Measurements from ENCODE around the gene SCFD2.

SCFD2 gene

DNA sequence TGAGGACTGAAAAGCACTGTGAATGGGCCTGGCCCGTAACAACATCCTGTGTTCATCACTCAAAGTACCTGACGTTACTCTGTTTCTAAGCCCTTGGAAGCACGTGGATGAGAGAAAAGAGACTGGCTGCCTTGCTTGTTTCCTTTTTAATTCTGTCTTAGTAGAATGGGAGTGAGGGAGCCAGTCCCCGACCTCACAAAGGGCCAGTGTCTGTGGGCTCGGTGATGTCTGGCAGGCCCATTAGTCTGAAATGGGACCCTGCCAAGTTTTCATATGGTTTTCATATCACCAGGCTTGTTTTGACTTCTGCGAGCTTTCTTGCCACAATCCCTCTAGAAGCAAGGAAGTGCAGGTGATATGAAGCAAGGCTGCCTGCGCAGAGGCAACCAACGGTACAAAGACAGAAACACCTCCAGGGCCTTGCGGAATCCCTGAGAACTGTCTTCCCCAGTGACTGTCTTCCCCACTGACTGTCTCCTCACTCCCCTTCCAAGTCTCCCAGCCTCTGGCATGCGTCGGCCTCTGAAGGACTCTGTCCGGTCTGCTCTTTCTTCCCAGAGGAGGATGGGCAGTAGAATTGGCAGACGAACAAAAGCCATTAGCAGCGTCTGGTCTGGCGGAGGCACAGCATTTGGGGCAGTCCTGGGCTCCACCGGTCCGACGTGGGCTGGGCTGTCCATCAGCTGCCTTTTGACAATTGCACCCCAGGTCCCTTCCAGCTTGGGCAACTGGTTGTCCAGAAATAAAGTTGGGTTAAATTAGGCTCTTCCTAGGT lies 524.0 kb downstream of the SCFD2 start:
- H3K4me2 ChIP-seq (ENCODE audit: low read length), result no peak overlapping the region
- no peaks in the 10 kb centered on the region for H3K9me3 ChIP-seq (ENCODE audit: low read length)
- no peak overlapping the region for H3K4me3 ChIP-seq (ENCODE audit: low read depth, low read length, poor library complexity, severe bottlenecking)
- no peaks in the 10 kb centered on the region for H3K9me2 ChIP-seq (ENCODE audit: low read depth, low read length)
- no peak overlapping the region for H3K27ac ChIP-seq (ENCODE audit: low read depth, low read length, poor library complexity, severe bottlenecking)
- H3K4me1 ChIP-seq (ENCODE audit: insufficient read depth, low read length, severe bottlenecking), result no peaks in the 10 kb centered on the region
- H4K20me1 ChIP-seq (ENCODE audit: insufficient read depth, low read length), result no peaks in the 10 kb centered on the region
- H2AFZ ChIP-seq (ENCODE audit: low read length), result no peak overlapping the region
- H3K79me2 ChIP-seq (ENCODE audit: insufficient read depth, low read length), result no peaks in the 10 kb centered on the region
- no peaks in the 10 kb centered on the region for H3K27me3 ChIP-seq (ENCODE audit: insufficient read depth, low read length)
- H3K36me3 ChIP-seq (ENCODE audit: insufficient read depth, low read length), result no peaks in the 10 kb centered on the region
- no peak overlapping the region for H3K9ac ChIP-seq (ENCODE audit: low read length)
- TF ChIP-seq EZH2 (IDR thresholded peaks at IDR 0.05; ENCODE audit: borderline replicate concordance, low read length), result no peak
- TF ChIP-seq, protein P1, sequence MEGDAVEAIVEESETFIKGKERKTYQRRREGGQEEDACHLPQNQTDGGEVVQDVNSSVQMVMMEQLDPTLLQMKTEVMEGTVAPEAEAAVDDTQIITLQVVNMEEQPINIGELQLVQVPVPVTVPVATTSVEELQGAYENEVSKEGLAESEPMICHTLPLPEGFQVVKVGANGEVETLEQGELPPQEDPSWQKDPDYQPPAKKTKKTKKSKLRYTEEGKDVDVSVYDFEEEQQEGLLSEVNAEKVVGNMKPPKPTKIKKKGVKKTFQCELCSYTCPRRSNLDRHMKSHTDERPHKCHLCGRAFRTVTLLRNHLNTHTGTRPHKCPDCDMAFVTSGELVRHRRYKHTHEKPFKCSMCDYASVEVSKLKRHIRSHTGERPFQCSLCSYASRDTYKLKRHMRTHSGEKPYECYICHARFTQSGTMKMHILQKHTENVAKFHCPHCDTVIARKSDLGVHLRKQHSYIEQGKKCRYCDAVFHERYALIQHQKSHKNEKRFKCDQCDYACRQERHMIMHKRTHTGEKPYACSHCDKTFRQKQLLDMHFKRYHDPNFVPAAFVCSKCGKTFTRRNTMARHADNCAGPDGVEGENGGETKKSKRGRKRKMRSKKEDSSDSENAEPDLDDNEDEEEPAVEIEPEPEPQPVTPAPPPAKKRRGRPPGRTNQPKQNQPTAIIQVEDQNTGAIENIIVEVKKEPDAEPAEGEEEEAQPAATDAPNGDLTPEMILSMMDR (IDR thresholded peaks at IDR 0.05; ENCODE audit: low read length), result no peak
- H3F3A ChIP-seq (ENCODE audit: insufficient read depth, low read length), result no peaks in the 10 kb centered on the region

DNA sequence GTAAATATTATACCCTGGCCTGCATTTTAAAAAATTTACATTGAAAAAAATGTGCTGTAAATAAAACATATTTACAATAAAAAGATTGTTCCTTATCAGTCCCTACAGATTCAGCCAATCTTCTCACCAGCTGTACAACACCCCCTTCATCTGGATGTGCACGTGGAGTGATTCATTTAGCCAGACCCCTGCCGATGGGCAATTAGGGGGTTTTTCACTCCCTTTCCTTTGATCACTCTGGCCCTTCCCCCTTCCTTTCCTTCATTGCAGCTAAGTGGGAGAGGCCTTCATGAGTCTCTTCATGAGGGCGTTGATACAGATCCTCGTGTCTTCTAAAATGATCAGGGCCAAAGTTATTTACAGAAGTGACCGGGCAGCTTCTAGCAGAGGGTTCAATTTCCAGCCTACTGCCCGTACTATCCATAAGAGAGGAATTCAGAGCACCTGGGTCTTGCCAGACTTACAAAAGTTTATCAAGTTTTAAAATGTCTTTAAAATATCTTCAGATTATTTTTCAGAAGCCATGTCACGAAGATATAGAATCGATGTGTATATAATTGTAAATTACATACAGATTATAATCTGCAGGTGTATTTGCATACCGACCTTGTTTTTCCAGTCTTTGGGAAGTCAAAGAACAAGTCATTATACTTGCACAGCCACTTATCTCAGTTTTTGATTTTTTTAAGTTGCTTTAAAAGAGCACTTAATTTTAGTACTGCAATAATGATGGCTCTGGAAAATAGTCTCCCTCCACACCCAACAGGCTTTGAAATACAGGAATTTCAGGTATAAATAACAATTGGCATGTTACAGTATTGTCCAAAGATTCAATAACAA lies 525.1 kb downstream of the SCFD2 start:
- Histone ChIP-seq H3K4me1 (ENCODE audit: insufficient read depth, low read length, severe bottlenecking) (no peaks in the 10 kb centered on the region), H3K9me2 (ENCODE audit: low read depth, low read length) (no peaks in the 10 kb centered on the region)

DNA sequence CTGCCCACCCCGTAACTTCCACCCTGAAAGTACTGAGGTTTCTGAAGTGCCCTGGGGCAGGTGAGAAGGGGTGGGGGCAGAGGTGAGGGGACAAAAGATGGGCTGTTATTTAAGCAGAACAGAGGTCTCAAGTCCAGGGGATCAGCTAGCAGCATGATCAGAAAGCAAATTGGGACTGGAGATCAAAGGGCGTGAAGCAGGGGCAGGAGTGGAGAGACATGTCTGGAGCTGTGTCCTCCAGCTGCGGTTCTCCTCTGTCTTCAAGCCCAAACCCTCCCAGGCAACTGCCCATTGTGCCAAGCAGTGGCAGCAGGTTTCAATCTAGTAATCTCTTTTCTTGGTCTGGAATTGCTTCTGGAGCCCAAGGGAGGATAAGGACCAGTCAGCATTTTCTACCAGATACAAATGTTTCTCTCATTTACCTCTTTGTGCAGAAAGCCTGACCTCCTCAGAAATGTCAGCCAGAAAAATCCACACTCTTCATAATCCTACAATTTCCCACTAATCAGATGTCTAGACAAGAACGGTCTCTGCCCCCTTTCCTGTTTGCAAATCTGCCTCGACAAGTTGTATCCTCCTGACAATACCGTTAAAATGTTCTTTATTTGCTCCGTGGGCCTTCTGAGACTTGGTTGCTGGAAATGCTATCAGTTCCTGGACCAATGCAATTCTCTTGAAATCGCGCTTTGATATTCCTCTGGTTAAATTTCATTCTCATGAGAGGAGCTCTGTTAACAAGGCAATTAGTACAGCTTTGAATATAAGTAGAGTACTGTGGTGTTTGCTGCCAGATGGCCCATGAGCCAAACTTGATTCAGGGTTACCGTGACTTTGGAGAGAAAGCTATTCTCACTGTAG lies 526.9 kb downstream of the SCFD2 start:
- TF ChIP-seq, protein P1 (IDR thresholded peaks at IDR 0.05; ENCODE audit: low read length), result no peak
- no peak for TF ChIP-seq EZH2 (IDR thresholded peaks at IDR 0.05; ENCODE audit: borderline replicate concordance, low read length)
- Histone ChIP-seq H3K9me2 (ENCODE audit: low read depth, low read length) (no peaks in the 10 kb centered on the region), H2AFZ (ENCODE audit: low read length) (no peak overlapping the region), H3K4me1 (ENCODE audit: insufficient read depth, low read length, severe bottlenecking) (no peaks in the 10 kb centered on the region), H3K4me2 (ENCODE audit: low read length) (no peak overlapping the region), H3K27me3 (ENCODE audit: insufficient read depth, low read length) (no peaks in the 10 kb centered on the region), H3F3A (ENCODE audit: insufficient read depth, low read length) (no peaks in the 10 kb centered on the region), H3K9me3 (ENCODE audit: low read length) (no peaks in the 10 kb centered on the region), H3K27ac (ENCODE audit: low read depth, low read length, poor library complexity, severe bottlenecking) (no peak overlapping the region), H3K79me2 (ENCODE audit: insufficient read depth, low read length) (no peaks in the 10 kb centered on the region), H3K9ac (ENCODE audit: low read length) (no peak overlapping the region), H3K36me3 (ENCODE audit: insufficient read depth, low read length) (no peaks in the 10 kb centered on the region), H3K4me3 (ENCODE audit: low read depth, low read length, poor library complexity, severe bottlenecking) (no peak overlapping the region), H4K20me1 (ENCODE audit: insufficient read depth, low read length) (no peaks in the 10 kb centered on the region)

More for the DNA sequence above, 525.1 kb downstream of the SCFD2 start:
- no peaks in the 10 kb centered on the region for H3K9me3 ChIP-seq (ENCODE audit: low read length)
- no peak overlapping the region for H3K9ac ChIP-seq (ENCODE audit: low read length)
- no peaks in the 10 kb centered on the region for H3K27me3 ChIP-seq (ENCODE audit: insufficient read depth, low read length)
- no peaks in the 10 kb centered on the region for H3K79me2 ChIP-seq (ENCODE audit: insufficient read depth, low read length)
- H3K4me3 ChIP-seq (ENCODE audit: low read depth, low read length, poor library complexity, severe bottlenecking), result no peak overlapping the region
- TF ChIP-seq EZH2 (IDR thresholded peaks at IDR 0.05; ENCODE audit: borderline replicate concordance, low read length), result no peak
- TF ChIP-seq, protein P1 (IDR thresholded peaks at IDR 0.05; ENCODE audit: low read length), result no peak
- no peak overlapping the region for H2AFZ ChIP-seq (ENCODE audit: low read length)
- H3K36me3 ChIP-seq (ENCODE audit: insufficient read depth, low read length), result no peaks in the 10 kb centered on the region
- H3K4me2 ChIP-seq (ENCODE audit: low read length), result no peak overlapping the region
- H3F3A ChIP-seq (ENCODE audit: insufficient read depth, low read length), result no peaks in the 10 kb centered on the region
- H4K20me1 ChIP-seq (ENCODE audit: insufficient read depth, low read length), result no peaks in the 10 kb centered on the region
- H3K27ac ChIP-seq (ENCODE audit: low read depth, low read length, poor library complexity, severe bottlenecking), result no peak overlapping the region
